GM18858 (cell line): ENCODE measurements around the gene ARFIP1.

Experiments used
- ATAC-seq: cut with Tn5 transposase; IDR thresholded peaks from one replicate; pipeline ENCODE4 v1.9.1; 2021; ENCODE audit not compliant: unreplicated experiment

ARFIP1 gene

GRCh38 chr4:152936446-152937335 is 156.9 kb downstream of the ARFIP1 start:
- no peak for ATAC-seq

- ATAC-seq, result no peak
Observed at GRCh38 chr4:152937336-152938236, 157.8 kb downstream of the ARFIP1 start.

GRCh38 chr4:152938237-152938947 is 158.6 kb downstream of the ARFIP1 start:
- ATAC-seq, result no peak

DNA sequence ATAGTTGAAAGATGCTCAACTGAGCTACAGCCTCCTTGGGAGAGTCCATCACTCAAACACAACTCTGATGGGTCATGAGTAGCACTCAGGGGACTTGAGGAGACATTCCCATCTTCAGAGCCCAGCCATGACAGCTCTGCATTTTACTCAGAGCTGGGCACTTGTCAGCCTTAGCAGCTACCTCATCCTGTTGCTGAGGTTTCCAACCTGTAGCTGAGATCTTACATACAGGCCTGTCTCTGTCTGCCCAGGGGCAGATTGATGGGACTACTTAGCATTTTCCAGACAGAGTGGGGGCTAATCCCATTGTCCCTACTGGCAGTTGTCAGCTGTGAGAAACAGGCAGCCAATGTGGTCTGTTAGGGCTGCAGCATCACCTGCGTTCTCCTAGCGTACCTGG is 159.9 kb downstream of the ARFIP1 start:
- no peak for ATAC-seq

DNA sequence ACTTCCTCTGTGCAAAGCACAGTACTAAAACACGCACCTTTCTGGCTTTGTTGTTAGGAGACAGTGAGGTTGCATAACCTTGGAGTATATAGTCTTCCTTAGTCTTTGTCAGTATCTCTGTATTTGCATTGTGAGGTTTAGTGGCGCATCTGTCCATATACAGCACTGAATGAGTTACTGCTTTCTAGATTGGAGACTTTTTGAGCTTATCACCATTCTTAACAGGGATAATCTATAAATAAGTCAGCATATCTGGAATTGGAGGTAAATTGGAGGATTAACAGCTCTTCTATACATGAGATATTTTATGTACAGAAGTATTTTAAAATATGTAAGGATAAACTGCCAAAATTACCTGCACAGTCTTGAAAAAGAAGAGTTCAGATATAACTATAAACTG is 160.7 kb downstream of the ARFIP1 start:
- no peak for ATAC-seq

- no peak for ATAC-seq
Observed at GRCh38 chr4:152941411-152941810, 161.7 kb downstream of the ARFIP1 start.

- ATAC-seq, result no peak
Observed at GRCh38 chr4:152942346-152942745, 162.6 kb downstream of the ARFIP1 start.

DNA sequence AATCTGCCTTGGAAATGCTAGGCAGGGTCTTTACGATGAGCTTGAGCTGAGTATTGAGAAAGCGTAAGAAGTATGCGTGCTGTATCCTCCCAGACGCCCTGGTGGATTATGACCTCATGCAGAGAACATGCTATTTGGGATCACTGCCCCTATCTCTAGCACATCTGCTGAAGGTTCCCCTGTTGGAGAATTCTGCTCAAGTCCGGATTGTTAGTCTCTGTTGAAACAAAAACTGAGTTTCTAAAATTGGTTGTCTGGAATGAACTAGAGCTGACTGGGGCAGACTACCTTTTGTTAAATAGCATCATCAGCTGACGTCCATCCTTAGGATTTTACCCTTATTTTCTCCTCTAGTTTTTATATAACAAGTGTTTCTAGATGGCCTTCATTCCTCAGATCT is 163.9 kb downstream of the ARFIP1 start:
- ATAC-seq, result no peak

- no peak for ATAC-seq
Observed at GRCh38 chr4:152944666-152945320, 165.0 kb downstream of the ARFIP1 start.

GRCh38 chr4:152945639-152946038 is 165.9 kb downstream of the ARFIP1 start:
- ATAC-seq, result no peak

GRCh38 chr4:152946446-152946845 is 166.7 kb downstream of the ARFIP1 start:
- ATAC-seq, result no peak

- ATAC-seq, result no peak
Observed at GRCh38 chr4:152947311-152947710, 167.6 kb downstream of the ARFIP1 start.

DNA sequence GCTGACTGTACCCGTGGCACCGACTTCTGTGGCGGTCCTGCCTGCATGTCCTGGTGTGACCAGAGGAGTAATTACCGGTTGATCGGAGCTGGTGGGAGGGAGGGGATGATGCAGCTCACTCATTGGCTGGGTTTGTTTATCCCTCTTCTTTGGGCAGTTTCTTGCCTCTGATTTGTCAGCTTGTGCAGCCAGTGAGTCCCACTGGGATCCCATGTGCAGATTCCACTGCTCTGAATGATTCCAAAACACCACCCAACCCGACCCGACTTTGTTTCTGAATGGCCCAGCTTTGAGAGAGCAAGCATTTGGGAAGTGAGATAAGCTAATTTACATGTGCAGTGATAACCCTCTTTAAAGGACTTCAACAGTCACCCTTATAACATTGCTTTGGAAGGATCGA is 170.2 kb downstream of the ARFIP1 start:
- no peak for ATAC-seq

- ATAC-seq, result no peak
Observed at GRCh38 chr4:152950402-152951274, 170.9 kb downstream of the ARFIP1 start.

DNA sequence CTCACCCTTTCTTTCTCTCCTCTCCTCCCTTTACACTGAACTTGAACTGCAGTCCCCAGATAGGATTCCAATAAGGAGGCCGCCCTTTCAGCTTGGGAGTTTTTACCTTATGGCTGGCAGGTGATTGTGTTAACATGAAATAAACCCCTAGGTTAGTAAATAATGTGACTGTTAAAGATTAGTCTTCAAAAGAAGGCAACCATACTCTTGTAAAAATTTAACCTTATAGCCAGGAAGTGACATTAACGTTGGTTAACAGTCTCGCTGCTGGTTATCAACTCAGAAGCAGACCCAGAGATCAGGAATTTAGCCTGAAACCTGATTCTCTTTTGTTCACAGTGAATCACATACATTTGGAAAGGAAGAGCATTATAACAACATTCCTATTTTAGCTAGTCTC is 171.6 kb downstream of the ARFIP1 start:
- no peak for ATAC-seq

DNA sequence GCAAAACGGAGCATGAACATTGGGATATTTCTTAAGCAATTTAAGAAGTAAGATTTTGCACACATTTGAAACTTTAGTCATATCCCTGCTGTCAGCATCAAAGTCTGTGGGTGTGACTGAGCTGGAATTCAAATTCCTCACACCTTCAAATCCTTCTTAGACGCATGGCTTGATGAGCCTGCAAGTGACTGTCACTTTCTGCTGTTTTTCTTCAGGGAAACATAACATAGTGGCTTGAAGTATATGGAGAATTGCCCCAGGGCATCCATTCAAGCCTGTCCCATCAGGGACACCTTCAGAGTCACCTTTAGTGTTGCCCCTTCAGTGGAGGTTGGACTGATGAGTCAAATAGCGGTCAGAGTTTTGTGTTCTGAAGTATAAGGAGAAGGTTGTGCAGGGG is 173.8 kb downstream of the ARFIP1 start:
- ATAC-seq, result no peak

DNA sequence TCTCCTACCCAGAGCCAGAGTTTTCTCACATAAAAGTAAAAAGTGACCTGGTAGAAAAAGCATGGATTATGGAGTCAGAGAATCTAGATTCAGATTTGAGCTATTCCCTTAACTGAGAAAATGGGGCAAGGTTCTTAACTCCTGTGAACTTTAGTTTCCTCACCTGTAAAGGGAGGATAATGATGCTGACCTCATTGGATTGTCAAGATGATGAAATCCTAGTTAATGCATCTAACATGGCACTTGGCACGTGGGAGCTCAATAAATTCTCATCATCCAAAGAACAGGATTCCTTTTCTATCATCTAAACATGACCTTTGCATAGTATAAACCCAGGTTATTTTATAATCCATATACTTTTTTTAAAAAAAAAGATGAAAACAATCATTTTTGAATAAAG is 175.0 kb downstream of the ARFIP1 start:
- no peak for ATAC-seq

- no peak for ATAC-seq
Observed at GRCh38 chr4:152956147-152956546, 176.4 kb downstream of the ARFIP1 start.

- no peak for ATAC-seq
Observed at GRCh38 chr4:152956650-152957436, 177.1 kb downstream of the ARFIP1 start.
